Muscle of leg (tissue), 16 donors: ENCODE data around the gene OXT. TPM values are rescaled to one million over a fixed set of nuclear protein-coding genes. Genes with fewer than 3 reads are reported as not detected.
"Not testable (repeated sequence)": the region's sequence is repeated elsewhere in the genome, so short reads cannot be mapped to it uniquely, and the experiment has no call there.

Experiments used
- DNase-seq: peaks from one replicate; pipeline ENCODE4 v3.0.0; 2013
- H3K27ac ChIP-seq: one replicate; pipeline ENCODE4 v1.5.1; 2013; ENCODE audit warnings: mild to moderate bottlenecking, low read length, control low read depth
- H3K27me3 ChIP-seq: one replicate; pipeline ENCODE4 v1.6.1; 2013; ENCODE audit warnings: low read length; ENCODE audit not compliant: control insufficient read depth, insufficient read depth
- H3K36me3 ChIP-seq: one replicate; pipeline ENCODE4 v1.6.1; 2013; ENCODE audit warnings: low read length; ENCODE audit not compliant: control insufficient read depth, insufficient read depth
- H3K4me1 ChIP-seq: one replicate; pipeline ENCODE4 v1.6.1; 2013; ENCODE audit warnings: low read length; ENCODE audit not compliant: control insufficient read depth, insufficient read depth
- H3K4me3 ChIP-seq: one replicate; pipeline ENCODE4 v1.5.1; 2013; ENCODE audit warnings: low read length, control low read depth
- H3K9me3 ChIP-seq: replicated peaks from 2 replicates; pipeline ENCODE4 v1.6.1; 2013; ENCODE audit warnings: low read depth, low read length; ENCODE audit not compliant: control insufficient read depth
- WGBS: methylation state at CpG from one replicate; pipeline ENCODE4 v1.1.5; 2013; ENCODE audit warnings: missing lambda C conversion rate; ENCODE audit not compliant: insufficient coverage; 5-methylcytosine and 5-hydroxymethylcytosine counted together
- long read RNA-seq, 11 donors: transcript quantifications; one replicate each; lab custom pipeline, GENCODE V29; 2026
- polyA plus RNA-seq, 8 donors: library from polyadenylated mRNA; unstranded; fragments of 120-200 nt; gene quantifications; one replicate each; pipeline versions ENCODE4 v1.2.1 to v1.2.3, GENCODE V29; 2013; ENCODE audit warnings: inconsistent platforms in 1 of 8, low replicate concordance in 1 of 8; ENCODE audit not compliant: insufficient read length in 8 of 8, insufficient read depth in 1 of 8
- total RNA-seq: library from RNA; stranded (reverse); fragments of 120-200 nt; gene quantifications from one replicate; pipeline ENCODE4 v1.2.4, GENCODE V29; 2013

The OXT gene
- total RNA-seq (0.66 TPM), polyA plus RNA-seq (under 1 TPM in 7 of 8 donors, not detected in 1; 0.27 to 0.92 (median 0.61) TPM)
- long read RNA-seq, donor 1 = 0 reads
- long read RNA-seq, donor 2 = 0 reads
- long read RNA-seq, donor 3, partial matches to known transcripts = 0 of 1 reads
- long read RNA-seq, donor 3, other reads (novel, unspliced or antisense) = 0 of 1 reads
- long read RNA-seq, donor 4 = 0 reads
- long read RNA-seq, donor 5 = 0 reads
- long read RNA-seq, donor 6, partial matches to known transcripts = 0 of 1 reads
- long read RNA-seq, donor 6, other reads (novel, unspliced or antisense) = 0 of 1 reads
- long read RNA-seq, donor 7 = 0 reads
- long read RNA-seq, donor 8 = 0 reads
- long read RNA-seq, donor 9, partial matches to known transcripts = 0 of 1 reads
- long read RNA-seq, donor 9, other reads (novel, unspliced or antisense) = 0 of 1 reads
- long read RNA-seq, donor 10 = 0 reads
- long read RNA-seq, donor 11 = 0 reads

GRCh38 chr20:3071610-3072529 lies at the start of gene OXT:
Gene OXT, plus strand, starts transcription at chr20:3071620. Its CDS starts 36 bp downstream, at chr20:3071656.
- peak; percentile 68 for DNase-seq
- H3K4me1 ChIP-seq = peaks cover 10% of the 10 kb centered on the region
- no peaks in the 10 kb centered on the region for H3K9me3 ChIP-seq
- WGBS = 6% methylated on average over 84 of the region's 95 CpGs
- H3K27ac ChIP-seq = no peak within 1 kb of the TSS
- H3K27me3 ChIP-seq = peaks cover 42% of the 10 kb centered on the region
- H3K4me3 ChIP-seq = peak within 1 kb of the TSS; percentile 45
- no peaks in the 10 kb centered on the region for H3K36me3 ChIP-seq

- H3K4me1 ChIP-seq = no peaks in the 10 kb centered on the region
- no peaks in the 10 kb centered on the region for H3K9me3 ChIP-seq
- no peak overlapping the region for H3K4me3 ChIP-seq
- DNase-seq = no peak
- H3K36me3 ChIP-seq = peaks cover 62% of the 10 kb centered on the region
- no peak overlapping the region for H3K27ac ChIP-seq
- no peaks in the 10 kb centered on the region for H3K27me3 ChIP-seq
- 98% methylated on average over 5 of the region's 5 CpGs for whole genome bisulfite sequencing
Measured at GRCh38 chr20:3021777-3022176, 49.6 kb upstream of the OXT start.

GRCh38 chr20:3022559-3023490 lies 48.6 kb upstream of the OXT start:
- not testable (repeated sequence) for H3K27ac ChIP-seq, H3K4me3 ChIP-seq, DNase-seq, H3K9me3 ChIP-seq, H3K4me1 ChIP-seq, H3K27me3 ChIP-seq
- 96% methylated on average over 14 of the region's 20 CpGs for WGBS
- peaks cover 64% of the 10 kb centered on the region for H3K36me3 ChIP-seq

- Histone ChIP-seq H3K4me1 (no peaks in the 10 kb centered on the region), H3K9me3 (no peaks in the 10 kb centered on the region), H3K36me3 (peaks cover 61% of the 10 kb centered on the region), H3K27me3 (no peaks in the 10 kb centered on the region), H3K27ac (no peak overlapping the region), H3K4me3 (no peak overlapping the region)
- no CpG with 5 or more reads among the region's 2 CpGs for WGBS
- DNase-seq = no peak
Measured at GRCh38 chr20:3027987-3028386, 43.4 kb upstream of the OXT start.

- 100% methylated on average over 1 of the region's 3 CpGs for WGBS
- peaks cover 64% of the 10 kb centered on the region for H3K36me3 ChIP-seq
- DNase-seq = no peak
- H3K27ac ChIP-seq = no peak overlapping the region
- no peaks in the 10 kb centered on the region for H3K27me3 ChIP-seq
- no peak overlapping the region for H3K4me3 ChIP-seq
- H3K9me3 ChIP-seq = no peaks in the 10 kb centered on the region
- no peaks in the 10 kb centered on the region for H3K4me1 ChIP-seq
Measured at GRCh38 chr20:3031524-3032147, 39.8 kb upstream of the OXT start.

- no peaks in the 10 kb centered on the region for H3K9me3 ChIP-seq
- WGBS = 78% methylated on average over 4 of the region's 8 CpGs
- H3K27ac ChIP-seq = no peak overlapping the region
- no peak overlapping the region for H3K4me3 ChIP-seq
- peaks cover 64% of the 10 kb centered on the region for H3K36me3 ChIP-seq
- no peak for DNase-seq
- no peaks in the 10 kb centered on the region for H3K4me1 ChIP-seq
- no peaks in the 10 kb centered on the region for H3K27me3 ChIP-seq
Measured at GRCh38 chr20:3032624-3033023, 38.8 kb upstream of the OXT start.

GRCh38 chr20:3037654-3038053 lies 33.8 kb upstream of the OXT start:
- Histone ChIP-seq H3K27ac (no peak overlapping the region), H3K4me3 (no peak overlapping the region), H3K9me3 (no peaks in the 10 kb centered on the region), H3K27me3 (no peaks in the 10 kb centered on the region), H3K36me3 (peaks cover 65% of the 10 kb centered on the region), H3K4me1 (peaks cover 11% of the 10 kb centered on the region)
- DNase-seq = no peak
- 86% methylated on average over 2 of the region's 3 CpGs for WGBS

- no peak for DNase-seq
- peaks cover 65% of the 10 kb centered on the region for H3K36me3 ChIP-seq
- no peak overlapping the region for H3K4me3 ChIP-seq
- peaks cover 19% of the 10 kb centered on the region for H3K4me1 ChIP-seq
- H3K27ac ChIP-seq = no peak overlapping the region
- WGBS = 9% methylated on average over 1 of the region's 5 CpGs
- H3K9me3 ChIP-seq = no peaks in the 10 kb centered on the region
- H3K27me3 ChIP-seq = no peaks in the 10 kb centered on the region
Measured at GRCh38 chr20:3038454-3038853, 33.0 kb upstream of the OXT start.

- Histone ChIP-seq H3K9me3 (no peaks in the 10 kb centered on the region), H3K4me1 (peaks cover 20% of the 10 kb centered on the region), H3K36me3 (peaks cover 59% of the 10 kb centered on the region), H3K27me3 (no peaks in the 10 kb centered on the region), H3K4me3 (no peak overlapping the region), H3K27ac (no peak overlapping the region)
- no peak for DNase-seq
- WGBS = 78% methylated on average over 2 of the region's 4 CpGs
Measured at GRCh38 chr20:3039426-3039825, 32.0 kb upstream of the OXT start.
